OCI-LY3 (cell line): ENCODE results near the gene GRWD1.
"Not testable (repeated sequence)": the region's sequence is repeated elsewhere in the genome, so short reads cannot be mapped to it uniquely, and the experiment has no call there.

Source experiments
- H2AFZ ChIP-seq: fragments of 200-600, 300-600 bp; shearing (Covaris generic); 2 replicates; pipeline ENCODE4 v1.6.0; 2014; ENCODE audit warnings: antibody characterized with exemption, low read depth, low read length
- H3K27ac ChIP-seq: fragments of 200-600, 300-600 bp; sonication (generic); 2 replicates; pipeline ENCODE4 v1.5.1; 2014; ENCODE audit warnings: mild to moderate bottlenecking, low read length, moderate library complexity, mixed read lengths
- H3K27me3 ChIP-seq: fragments of 200-600, 300-600 bp; sonication (generic); 2 replicates; pipeline ENCODE4 v1.6.1; 2014; ENCODE audit warnings: low read depth, low read length, mixed read lengths
- H3K36me3 ChIP-seq: fragments of 200-600, 300-600 bp; sonication (generic); replicated peaks from 2 replicates; pipeline ENCODE3; 2014; ENCODE audit warnings: low read depth, low read length, mixed read lengths
- H3K4me1 ChIP-seq: fragments of 300-600, 200-600 bp; sonication (generic); 2 replicates; pipeline ENCODE4 v1.6.1; 2014; ENCODE audit warnings: low read length, mixed read lengths
- H3K4me2 ChIP-seq: fragments of 200-600, 300-600 bp; sonication (generic); 2 replicates; pipeline ENCODE4 v1.6.1; 2014; ENCODE audit warnings: low read length, mixed read lengths
- H3K4me3 ChIP-seq: fragments of 300-600, 200-600 bp; sonication (generic); 2 replicates; pipeline ENCODE4 v1.5.1; 2014; ENCODE audit warnings: antibody characterized with exemption, mild to moderate bottlenecking, low read length, moderate library complexity
- H3K79me2 ChIP-seq: fragments of 300-600, 200-600 bp; shearing (Covaris generic); 2 replicates; pipeline ENCODE4 v1.6.1; 2014; ENCODE audit warnings: mild to moderate bottlenecking, low read length, mixed read lengths
- H3K9ac ChIP-seq: fragments of 300-600, 200-600 bp; shearing (Covaris generic); 2 replicates; pipeline ENCODE4 v1.6.0; 2014; ENCODE audit warnings: mild to moderate bottlenecking, low read length, moderate library complexity
- H3K9me3 ChIP-seq: fragments of 200-600, 300-600 bp; shearing (Covaris generic); 2 replicates; pipeline ENCODE4 v1.6.1; 2014; ENCODE audit warnings: low read length, mixed read lengths; ENCODE audit not compliant: insufficient read depth
- H4K20me1 ChIP-seq: fragments of 200-600, 300-600 bp; sonication (generic); 2 replicates; pipeline ENCODE4 v1.6.1; 2016; ENCODE audit warnings: low read length, mixed read lengths; ENCODE audit not compliant: insufficient read depth
- EZH2phosphoT487 ChIP-seq: fragments of 200-600 bp; shearing (Covaris generic); IDR thresholded peaks from 2 replicates; pipeline ENCODE4 v1.6.1; 2018; ENCODE audit warnings: antibody characterized with exemption, mixed run types, low read depth
- TF ChIP-seq, protein P1 (sequence below): fragments of 200-600, 300-600 bp; sonication (generic); IDR thresholded peaks from 2 replicates; pipeline ENCODE4 v1.5.1; 2014; ENCODE audit warnings: antibody characterized with exemption, low read length, low read depth

The GRWD1 gene

DNA sequence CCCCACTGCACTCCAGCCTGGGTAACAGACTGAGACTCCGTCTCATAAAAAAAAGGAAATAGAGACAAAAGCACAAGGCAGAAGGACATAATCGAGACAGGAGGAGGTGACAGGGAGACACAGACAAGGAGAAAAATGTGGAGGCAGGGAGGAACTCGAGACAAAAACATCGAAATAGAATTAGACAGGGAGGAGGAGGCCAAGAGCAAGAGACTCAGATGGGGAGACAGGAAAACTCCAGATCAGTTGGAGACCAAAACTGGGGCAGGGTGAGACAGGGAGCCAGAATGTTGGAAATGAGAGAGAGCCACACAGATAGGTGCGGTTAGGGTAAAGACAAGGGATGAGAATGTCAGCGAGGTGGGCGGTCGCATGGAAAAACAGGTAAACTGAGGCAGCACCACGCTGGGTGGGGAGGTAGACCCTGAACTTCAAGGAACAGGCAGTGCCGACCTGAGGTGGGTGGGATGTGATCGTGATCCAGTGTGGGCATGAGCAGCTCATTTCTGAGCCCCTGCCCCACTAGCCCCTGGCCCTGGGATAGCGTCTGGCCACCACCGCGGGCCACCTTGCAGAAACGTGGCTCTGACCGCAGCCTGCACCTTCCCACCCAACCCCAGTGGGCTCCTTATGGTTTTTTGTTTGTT is 38.6 kb downstream of the GRWD1 start:
- Histone ChIP-seq H3K27ac (no peak overlapping the region), H2AFZ (no peak overlapping the region), H3K9me3 (no peaks in the 10 kb centered on the region), H3K79me2 (no peaks in the 10 kb centered on the region), H3K4me2 (no peak overlapping the region), H3K27me3 (no peaks in the 10 kb centered on the region), H3K9ac (no peak overlapping the region), H4K20me1 (no peaks in the 10 kb centered on the region), H3K4me1 (no peaks in the 10 kb centered on the region), H3K36me3 (peaks cover 3% of the 10 kb centered on the region), H3K4me3 (no peak overlapping the region)
- TF ChIP-seq, protein P1, sequence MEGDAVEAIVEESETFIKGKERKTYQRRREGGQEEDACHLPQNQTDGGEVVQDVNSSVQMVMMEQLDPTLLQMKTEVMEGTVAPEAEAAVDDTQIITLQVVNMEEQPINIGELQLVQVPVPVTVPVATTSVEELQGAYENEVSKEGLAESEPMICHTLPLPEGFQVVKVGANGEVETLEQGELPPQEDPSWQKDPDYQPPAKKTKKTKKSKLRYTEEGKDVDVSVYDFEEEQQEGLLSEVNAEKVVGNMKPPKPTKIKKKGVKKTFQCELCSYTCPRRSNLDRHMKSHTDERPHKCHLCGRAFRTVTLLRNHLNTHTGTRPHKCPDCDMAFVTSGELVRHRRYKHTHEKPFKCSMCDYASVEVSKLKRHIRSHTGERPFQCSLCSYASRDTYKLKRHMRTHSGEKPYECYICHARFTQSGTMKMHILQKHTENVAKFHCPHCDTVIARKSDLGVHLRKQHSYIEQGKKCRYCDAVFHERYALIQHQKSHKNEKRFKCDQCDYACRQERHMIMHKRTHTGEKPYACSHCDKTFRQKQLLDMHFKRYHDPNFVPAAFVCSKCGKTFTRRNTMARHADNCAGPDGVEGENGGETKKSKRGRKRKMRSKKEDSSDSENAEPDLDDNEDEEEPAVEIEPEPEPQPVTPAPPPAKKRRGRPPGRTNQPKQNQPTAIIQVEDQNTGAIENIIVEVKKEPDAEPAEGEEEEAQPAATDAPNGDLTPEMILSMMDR = no peak
- TF ChIP-seq EZH2phosphoT487 = no peak

DNA sequence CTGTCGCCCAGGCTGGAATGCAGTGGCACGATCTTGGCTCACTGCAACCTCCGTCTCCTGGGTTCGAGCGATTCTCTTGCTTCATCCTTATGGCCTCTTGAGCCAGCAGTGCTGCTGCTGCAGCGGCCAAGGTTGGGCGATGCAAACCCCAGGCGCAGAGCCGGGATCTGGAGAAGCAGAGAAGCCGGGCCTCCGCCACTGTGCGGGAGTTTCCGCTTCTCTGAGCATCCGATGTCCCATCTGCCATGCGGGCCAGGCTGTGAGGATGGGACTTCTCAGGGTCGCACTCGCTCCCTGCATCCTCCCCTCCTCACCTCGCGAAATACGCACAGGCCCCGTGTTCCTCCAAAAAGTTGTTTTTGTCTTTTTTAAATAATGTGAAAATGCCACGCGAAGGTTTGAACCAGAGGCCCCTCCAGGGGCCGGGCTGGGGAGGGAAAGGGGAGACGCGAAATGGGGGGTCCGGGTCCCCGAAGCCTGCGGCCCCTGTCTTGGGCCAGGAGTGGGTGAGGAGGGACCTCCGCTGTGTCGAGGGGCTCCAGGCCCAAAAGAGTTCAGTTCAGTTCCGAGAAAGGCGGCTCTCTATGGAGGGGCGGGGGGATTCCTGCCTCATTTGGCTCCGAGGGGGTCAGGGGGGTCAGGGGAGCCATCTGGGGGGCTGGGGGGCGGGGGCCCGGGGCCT is 39.3 kb downstream of the GRWD1 start:
- H3K4me2 ChIP-seq = no peak overlapping the region
- no peaks in the 10 kb centered on the region for H3K79me2 ChIP-seq
- H2AFZ ChIP-seq = no peak overlapping the region
- H3K4me1 ChIP-seq = peaks cover 7% of the 10 kb centered on the region
- H3K9me3 ChIP-seq = no peaks in the 10 kb centered on the region
- no peaks in the 10 kb centered on the region for H4K20me1 ChIP-seq
- no peak overlapping the region for H3K4me3 ChIP-seq
- H3K27ac ChIP-seq = no peak overlapping the region
- no peak overlapping the region for H3K9ac ChIP-seq
- TF ChIP-seq, protein P1 = no peak
- TF ChIP-seq EZH2phosphoT487 = no peak
- H3K27me3 ChIP-seq = no peaks in the 10 kb centered on the region
- peaks cover under 1% of the 10 kb centered on the region for H3K36me3 ChIP-seq

DNA sequence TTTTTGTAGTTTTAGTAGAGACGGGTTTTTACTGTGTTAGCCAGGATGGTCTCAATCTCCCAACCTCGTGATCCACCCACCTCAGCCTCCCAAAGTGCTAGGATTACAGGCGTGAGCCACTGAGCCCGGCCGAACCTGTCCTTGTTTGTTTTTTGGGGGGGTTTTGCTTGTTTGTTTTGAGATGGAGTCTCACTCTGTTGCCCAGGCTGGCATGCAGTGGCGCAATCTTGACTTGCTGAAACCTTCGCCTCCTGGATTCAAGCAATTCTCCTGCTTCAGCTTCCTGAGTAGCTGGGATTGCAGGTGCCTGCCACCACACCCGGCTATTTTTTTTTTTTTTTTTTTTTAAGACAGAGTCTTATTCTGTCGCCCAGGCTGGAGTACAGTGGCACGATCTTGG is 40.9 kb downstream of the GRWD1 start:
- H4K20me1 ChIP-seq, H3K27ac ChIP-seq, H3K9me3 ChIP-seq, H3K4me3 ChIP-seq, H3K79me2 ChIP-seq, H3K9ac ChIP-seq, H3K27me3 ChIP-seq, H3K4me2 ChIP-seq, H3K36me3 ChIP-seq, H2AFZ ChIP-seq: not testable (repeated sequence)
- peaks cover 21% of the 10 kb centered on the region for H3K4me1 ChIP-seq

DNA sequence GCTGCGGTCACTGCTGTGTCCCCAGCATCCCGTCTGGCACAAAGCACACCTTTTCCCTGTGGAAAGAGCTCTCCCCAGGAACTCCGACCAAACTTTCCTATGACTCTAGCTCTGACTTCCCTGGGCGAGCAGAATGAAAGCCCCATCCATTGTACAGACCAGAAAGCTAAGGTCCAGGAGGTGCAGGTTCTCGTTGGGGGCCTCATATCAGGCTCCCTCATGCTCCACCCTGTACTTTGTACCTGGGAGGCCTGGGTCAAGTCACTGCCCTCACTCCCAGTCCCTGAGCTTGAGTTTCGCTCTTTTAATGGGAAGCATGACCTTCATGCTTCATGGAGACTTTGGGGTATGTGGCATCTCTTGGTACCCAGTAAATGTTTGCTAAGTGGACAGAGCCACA is 41.8 kb downstream of the GRWD1 start:
- Histone ChIP-seq H3K9me3 (no peaks in the 10 kb centered on the region), H3K27me3 (no peaks in the 10 kb centered on the region), H2AFZ (no peak overlapping the region), H4K20me1 (no peaks in the 10 kb centered on the region), H3K9ac (no peak overlapping the region), H3K36me3 (no peaks in the 10 kb centered on the region), H3K79me2 (no peaks in the 10 kb centered on the region), H3K4me2 (no peak overlapping the region), H3K4me1 (peaks cover 21% of the 10 kb centered on the region), H3K4me3 (no peak overlapping the region), H3K27ac (no peak overlapping the region)
- TF ChIP-seq, protein P1 = no peak
- TF ChIP-seq EZH2phosphoT487 = no peak
